Right cardiac atrium (tissue), 5 donors: ENCODE data around the gene COL4A1. TPM values are rescaled to one million over a fixed set of nuclear protein-coding genes. Genes with fewer than 3 reads are reported as not detected.
A peak's percentile ranks its signal among the peaks of the same experiment; 100 is the strongest.

Source experiments
- ATAC-seq, 2 donors: fragments of 200-7000 bp; cut with Tn5 transposase; one replicate each; pipeline versions ENCODE4 v1.8.0 to v1.9.1; 2020; ENCODE audit warnings: moderate library complexity in 2 of 2, mild to moderate bottlenecking in 1 of 2
- DNase-seq, 3 donors: peaks; one replicate each; pipeline ENCODE4 v3.0.0-alpha.2; 2020
- H3K27ac ChIP-seq: one replicate; pipeline ENCODE4 v1.5.1; 2013; ENCODE audit warnings: mild to moderate bottlenecking, low read length, control low read depth, moderate library complexity
- H3K27me3 ChIP-seq: one replicate; pipeline ENCODE4 v1.6.1; 2013; ENCODE audit not compliant: control insufficient read depth, insufficient read depth
- H3K4me1 ChIP-seq: one replicate; pipeline ENCODE4 v1.6.1; 2013; ENCODE audit warnings: low read length; ENCODE audit not compliant: control insufficient read depth, insufficient read depth
- H3K4me3 ChIP-seq: one replicate; pipeline ENCODE4 v1.5.1; 2013; ENCODE audit warnings: low read length, control low read depth
- H3K9me3 ChIP-seq: one replicate; pipeline ENCODE4 v1.6.1; 2013; ENCODE audit warnings: low read length; ENCODE audit not compliant: control insufficient read depth
- WGBS: extraction: QIAGEN DNeasy Blood & Tissue Kit; methylation state at CpG from one replicate; pipeline ENCODE4 v1.1.7; 2013; 5-methylcytosine and 5-hydroxymethylcytosine counted together
- intact Hi-C, 4 donors: fragments of 100-400 bp; cut with DNase I; formaldehyde crosslinking; loops; one replicate each; pipeline versions ENCODE4 v1.11.0 to v1.14.0; 2022 to 2023
- polyA plus RNA-seq: library from polyadenylated mRNA; stranded (reverse); fragments of 200-250 nt; gene quantifications from one replicate; pipeline ENCODE4 v1.2.3, GENCODE V29; 2013
- total RNA-seq, 4 donors: library from RNA; stranded (reverse); fragmentation: NEBNext Ultra II Directional; extraction: Animal tissue kit (Norgen Biotek cat#: 25700); gene quantifications; one replicate each; pipeline ENCODE4 v1.2.1, GENCODE V29; 2021
- donor health status: healthy with polysubstance abuse.
- donor health status: DM: no; HTN: yes; CAD: no.
- donor health status: DM: no; HTN: no; CAD: no.
- donor health status: DM: no; HTN: yes; CAD: no; lungs with severe emphysema.
- donor health status: DM: yes; HTN: yes; CAD: no.

COL4A1 gene
- total and polyA plus RNA-seq, 5 donors = 69.8 to 267 (median 102) TPM

GRCh38 chr13:110170020-110170790 is 136.8 kb downstream of the COL4A1 start:
- 79% methylated on average over 20 of the region's 20 CpGs for WGBS
- intact Hi-C loops = no loop called here
- H3K4me1 ChIP-seq = no peaks in the 10 kb centered on the region
- H3K27ac ChIP-seq = no peak overlapping the region
- no peaks in the 10 kb centered on the region for H3K9me3 ChIP-seq
- no peak for ATAC-seq
- no peak for DNase-seq
- no peak overlapping the region for H3K4me3 ChIP-seq
- H3K27me3 ChIP-seq = no peaks in the 10 kb centered on the region

- no peak overlapping the region for H3K27ac ChIP-seq
- intact Hi-C loops = no loop called here
- no peaks in the 10 kb centered on the region for H3K9me3 ChIP-seq
- H3K4me1 ChIP-seq = no peaks in the 10 kb centered on the region
- DNase-seq (no peak), ATAC-seq (no peak)
- H3K27me3 ChIP-seq = no peaks in the 10 kb centered on the region
- 35% methylated on average over 4 of the region's 4 CpGs for WGBS
- H3K4me3 ChIP-seq = no peak overlapping the region
These were observed 137.7 kb downstream of the COL4A1 start for GRCh38 chr13:110168999-110169933.

- WGBS = 88% methylated on average over 4 of the region's 4 CpGs
- no peak overlapping the region for H3K27ac ChIP-seq
- H3K4me1 ChIP-seq = no peaks in the 10 kb centered on the region
- H3K9me3 ChIP-seq = no peaks in the 10 kb centered on the region
- intact Hi-C loops = no loop called here
- H3K4me3 ChIP-seq = no peak overlapping the region
- DNase-seq (no peak), ATAC-seq (no peak)
- H3K27me3 ChIP-seq = no peaks in the 10 kb centered on the region
These were observed 140.4 kb downstream of the COL4A1 start for GRCh38 chr13:110166598-110166997.

GRCh38 chr13:110164706-110165105 is 142.3 kb downstream of the COL4A1 start:
- Histone ChIP-seq H3K27ac (no peak overlapping the region), H3K27me3 (no peaks in the 10 kb centered on the region), H3K4me3 (no peak overlapping the region), H3K9me3 (no peaks in the 10 kb centered on the region), H3K4me1 (peaks cover 2% of the 10 kb centered on the region)
- ATAC-seq (peak in 1 of 2 donors; percentile 17), DNase-seq (no peak)
- WGBS = 90% methylated on average over 8 of the region's 8 CpGs
- intact Hi-C loops = no loop called here

GRCh38 chr13:110162866-110163658 is 143.9 kb downstream of the COL4A1 start:
- WGBS = 66% methylated on average over 11 of the region's 11 CpGs
- Histone ChIP-seq H3K27me3 (no peaks in the 10 kb centered on the region), H3K4me1 (peaks cover 2% of the 10 kb centered on the region), H3K9me3 (no peaks in the 10 kb centered on the region), H3K4me3 (no peak overlapping the region), H3K27ac (no peak overlapping the region)
- DNase-seq (no peak), ATAC-seq (no peak)
- intact Hi-C loops = no loop called here

GRCh38 chr13:110162053-110162452 is 144.9 kb downstream of the COL4A1 start:
- no peak overlapping the region for H3K27ac ChIP-seq
- H3K27me3 ChIP-seq = no peaks in the 10 kb centered on the region
- H3K4me1 ChIP-seq = peaks cover 2% of the 10 kb centered on the region
- no peak for ATAC-seq
- no peak overlapping the region for H3K4me3 ChIP-seq
- 93% methylated on average over 11 of the region's 11 CpGs for WGBS
- H3K9me3 ChIP-seq = no peaks in the 10 kb centered on the region
- intact Hi-C loops = no loop called here
- no peak for DNase-seq

GRCh38 chr13:110161112-110161882 is 145.7 kb downstream of the COL4A1 start:
- Histone ChIP-seq H3K4me1 (peaks cover 2% of the 10 kb centered on the region), H3K27me3 (no peaks in the 10 kb centered on the region), H3K27ac (no peak overlapping the region), H3K4me3 (no peak overlapping the region), H3K9me3 (no peaks in the 10 kb centered on the region)
- intact Hi-C loops = no loop called here
- peak in 1 of 3 donors; percentile 60 for DNase-seq
- peak in 1 of 2 donors; percentile 47 for ATAC-seq
- 73% methylated on average over 10 of the region's 10 CpGs for WGBS

GRCh38 chr13:110158226-110158625 is 148.7 kb downstream of the COL4A1 start:
- DNase-seq = no peak
- Histone ChIP-seq H3K9me3 (no peaks in the 10 kb centered on the region), H3K27ac (peak overlapping the region; percentile 27), H3K4me1 (peaks cover 2% of the 10 kb centered on the region), H3K27me3 (no peaks in the 10 kb centered on the region), H3K4me3 (no peak overlapping the region)
- peak; percentile 13 to 24 for ATAC-seq
- intact Hi-C loops = no loop called here
- 45% methylated on average over 2 of the region's 2 CpGs for WGBS

GRCh38 chr13:110157718-110158117 is 149.2 kb downstream of the COL4A1 start:
- H3K27ac ChIP-seq = no peak overlapping the region

GRCh38 chr13:110156301-110157049 is 150.5 kb downstream of the COL4A1 start:
- intact Hi-C loops = no loop called here
- Histone ChIP-seq H3K27me3 (no peaks in the 10 kb centered on the region), H3K27ac (no peak overlapping the region), H3K4me1 (peaks cover 2% of the 10 kb centered on the region), H3K4me3 (no peak overlapping the region), H3K9me3 (no peaks in the 10 kb centered on the region)
- no peak for DNase-seq
- no peak for ATAC-seq
- WGBS = 65% methylated on average over 5 of the region's 5 CpGs

More at GRCh38 chr13:110157718-110158117, 149.2 kb downstream of the COL4A1 start:
- DNase-seq = no peak
- Histone ChIP-seq H3K9me3 (no peaks in the 10 kb centered on the region), H3K4me1 (peaks cover 2% of the 10 kb centered on the region), H3K4me3 (no peak overlapping the region), H3K27me3 (no peaks in the 10 kb centered on the region)
- intact Hi-C loops = no loop called here
- ATAC-seq = no peak
- WGBS = 71% methylated on average over 1 of the region's 1 CpG
